GM12878 (cell line): Measurements from ENCODE around the gene ALDH18A1. TPM values are rescaled to one million over a fixed set of nuclear protein-coding genes. Genes with fewer than 3 reads are reported as not detected.

Source experiments
- ATAC-seq: fragments of 200-7000 bp; cut with Tn5 transposase; 3 replicates; pipeline ENCODE4 v1.9.1; 2020; ENCODE audit warnings: mild to moderate bottlenecking, moderate library complexity
- BruUV-seq: library from RNA; stranded (reverse); fragments of 400-500 nt; replicated peaks from 2 replicates; lab custom pipeline; 2021; lab: Mats Ljungman, UMichigan
- CTCF ChIA-PET: fragments of 300-600 bp; sonication (Branson Sonifier 250); formaldehyde crosslinking; extraction: SDS; loops from one replicate; lab custom pipeline; 2021; ENCODE audit warnings: inconsistent platforms; lab: Yijun Ruan, JAX
- POLR2A ChIA-PET: fragments of 350-600 bp; formaldehyde crosslinking; extraction: SDS; loops from one replicate; lab custom pipeline; 2021; ENCODE audit warnings: inconsistent platforms; lab: Charles Lee
- RAD21 ChIA-PET: fragments of 300-600 bp; sonication (Branson Sonifier 250); formaldehyde crosslinking; loops from one replicate; lab custom pipeline; 2023; ENCODE audit warnings: antibody characterized with exemption; ENCODE audit not compliant: unreplicated experiment; lab: Charles Lee
- SMC1A ChIA-PET: fragments of 300-600 bp; sonication (Branson Sonifier 250); formaldehyde crosslinking; loops from one replicate; lab custom pipeline; 2023; ENCODE audit not compliant: unreplicated experiment, uncharacterized antibody; lab: Charles Lee
- DNase-seq: peaks from one replicate; pipeline ENCODE4 v3.0.0-alpha.2; 2011; ENCODE audit warnings: low read depth, low spot score
- FAIRE-seq: peaks from 3 replicates; lab custom pipeline; 2011; peaks lifted over from hg19 to GRCh38; lab: Jason Lieb, UNC
- H2AFZ ChIP-seq: 2 replicates; pipeline ENCODE4 v1.6.0; 2011; ENCODE audit warnings: low read depth, low read length, control low read depth; ENCODE audit not compliant: control insufficient read depth
- H3K27ac ChIP-seq: 2 replicates; pipeline ENCODE4 v1.5.1; 2011; ENCODE audit warnings: control low read depth; ENCODE audit not compliant: control insufficient read depth, insufficient read depth
- H3K27me3 ChIP-seq, 2 experiments: replicated peaks in 1 of 2; 2 replicates each; pipeline versions ENCODE4 v1.6.0 to v1.6.1; 2011; ENCODE audit warnings: low read length in 1 of 2; ENCODE audit not compliant: control insufficient read depth in 2 of 2, insufficient read depth in 2 of 2
- H3K36me3 ChIP-seq, 2 experiments: 2 replicates each; pipeline ENCODE4 v1.5.1; 2011; ENCODE audit warnings: low read length in 1 of 2; ENCODE audit not compliant: control insufficient read depth in 2 of 2, insufficient read depth in 2 of 2
- H3K4me1 ChIP-seq: 2 replicates; pipeline ENCODE4 v1.6.1; 2011; ENCODE audit warnings: mild to moderate bottlenecking, low read length, moderate library complexity, mixed read lengths; ENCODE audit not compliant: control insufficient read depth, insufficient read depth
- H3K4me2 ChIP-seq: 2 replicates; pipeline ENCODE4 v1.6.0; 2011; ENCODE audit warnings: control low read depth; ENCODE audit not compliant: control insufficient read depth, insufficient read depth
- H3K4me3 ChIP-seq: fragments of 200-600 bp; sonication (generic); 2 replicates; pipeline ENCODE4 v1.5.1; 2016
- H3K79me2 ChIP-seq: 2 replicates; pipeline ENCODE4 v1.6.0; 2011; ENCODE audit warnings: low read length; ENCODE audit not compliant: control insufficient read depth, insufficient read depth
- H3K9ac ChIP-seq: 2 replicates; pipeline ENCODE4 v1.8.0; 2011; ENCODE audit warnings: low read length, control low read depth, mixed read lengths; ENCODE audit not compliant: control insufficient read depth, insufficient read depth
- H3K9me3 ChIP-seq: replicated peaks from 3 replicates; pipeline ENCODE4 v1.5.1; 2011; ENCODE audit warnings: mild to moderate bottlenecking, low read length; ENCODE audit not compliant: control insufficient read depth, insufficient read depth
- H4K20me1 ChIP-seq: 2 replicates; pipeline ENCODE4 v1.6.0; 2011; ENCODE audit not compliant: control insufficient read depth, insufficient read depth
- JUNB ChIP-seq: IDR thresholded peaks from 2 replicates; pipeline ENCODE4 v1.6.1; 2016; ENCODE audit warnings: antibody characterized with exemption, mild to moderate bottlenecking
- POLR2A ChIP-seq: IDR thresholded peaks from 2 replicates; pipeline ENCODE4 v1.6.1; 2011; ENCODE audit warnings: low read depth, mild to moderate bottlenecking, low read length
- SMAD5 ChIP-seq: IDR thresholded peaks from 2 replicates; pipeline ENCODE4 v1.6.1; 2016; ENCODE audit warnings: antibody characterized with exemption, low read depth
- SUZ12 ChIP-seq: fragments of 200-600 bp; sonication (generic); IDR thresholded peaks from one replicate; pipeline ENCODE4 v1.6.1; 2018; ENCODE audit warnings: antibody characterized with exemption, mild to moderate bottlenecking; ENCODE audit not compliant: unreplicated experiment
- USF2 ChIP-seq: IDR thresholded peaks from 2 replicates; pipeline ENCODE4 v1.6.1; 2011; ENCODE audit warnings: low read depth, low read length, improper control_type of control experiment, borderline replicate concordance
- ZNF207 ChIP-seq: fragments of 450-650 bp; IDR thresholded peaks from 2 replicates; pipeline ENCODE4 v1.6.1; 2014; ENCODE audit warnings: antibody characterized with exemption, mild to moderate bottlenecking, borderline replicate concordance
- WGBS: methylation state at CpG from one replicate; pipeline ENCODE4 v1.1.6; 2016; ENCODE audit warnings: low lambda C conversion rate; ENCODE audit not compliant: insufficient replicate concordance, insufficient coverage; ENCODE audit errors: missing lambda C conversion rate; 5-methylcytosine and 5-hydroxymethylcytosine counted together
- in situ Hi-C: fragments of 300-500 bp; cut with MboI; formaldehyde crosslinking; loops from 9 replicates; pipeline ENCODE4 v1.14.3; 2018; ENCODE audit warnings: mixed read lengths
- intact Hi-C: fragments of 100-400 bp; cut with micrococcal nuclease; formaldehyde crosslinking; loops from one replicate; pipeline ENCODE4 v1.14.2; 2022; ENCODE audit not compliant: unreplicated experiment
- polyA plus RNA-seq, 11 experiments: library from polyadenylated mRNA; depleted of rRNA in 4 of 11; unstranded in 6 of 11; stranded (reverse) in 5 of 11; fragments of >200 nt; fragmentation: Nextera tagmentation in 4 of 11; fragmentation: Illumina TruSeq in 1 of 11; extraction: Ambion mirVana in 4 of 11; extraction: Trizol in 1 of 11; gene quantifications; 1 replicate in 1 of 11; 2 replicates in 10 of 11; pipeline versions ENCODE4 v1.2.1 to v1.2.3, GENCODE V29; 2011 to 2016; ENCODE audit warnings: inconsistent platforms in 2 of 11, missing spikeins in 2 of 11, low read depth in 1 of 11
- total RNA-seq, 4 experiments: library from RNA; depleted of rRNA in 3 of 4; stranded (reverse); fragments of >200 nt in 3 of 4; fragmentation: Illumina TruSeq in 1 of 4; extraction: Trizol in 1 of 4; gene quantifications; 2 replicates each; pipeline versions ENCODE4 v1.2.1 to v1.2.3, GENCODE V29; 2013 to 2021
- TF ChIP-seq, protein P1 (sequence below): fragments of 450-650 bp; IDR thresholded peaks from 2 replicates; pipeline ENCODE4 v1.6.1; 2014; ENCODE audit warnings: mild to moderate bottlenecking

Gene ALDH18A1
- total and polyA plus RNA-seq, 10 of the 15 experiments (the other 5 are each of a cell fraction or from before 2014, with no cell fraction given): 24.3 to 118 (median 99.3) TPM

GRCh38 chr10:95605163-95605562, 51.3 kb downstream of the ALDH18A1 start:
- no peaks in the 10 kb centered on the region for H3K9me3 ChIP-seq
- TF ChIP-seq USF2: no peak
- no peak for TF ChIP-seq JUNB
- TF ChIP-seq POLR2A: peak; percentile 44; the same call in 1 of the 2 replicates
- TF ChIP-seq, protein P1, sequence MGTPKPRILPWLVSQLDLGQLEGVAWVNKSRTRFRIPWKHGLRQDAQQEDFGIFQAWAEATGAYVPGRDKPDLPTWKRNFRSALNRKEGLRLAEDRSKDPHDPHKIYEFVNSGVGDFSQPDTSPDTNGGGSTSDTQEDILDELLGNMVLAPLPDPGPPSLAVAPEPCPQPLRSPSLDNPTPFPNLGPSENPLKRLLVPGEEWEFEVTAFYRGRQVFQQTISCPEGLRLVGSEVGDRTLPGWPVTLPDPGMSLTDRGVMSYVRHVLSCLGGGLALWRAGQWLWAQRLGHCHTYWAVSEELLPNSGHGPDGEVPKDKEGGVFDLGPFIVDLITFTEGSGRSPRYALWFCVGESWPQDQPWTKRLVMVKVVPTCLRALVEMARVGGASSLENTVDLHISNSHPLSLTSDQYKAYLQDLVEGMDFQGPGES: no peak
- no peak for TF ChIP-seq SUZ12
- no peak for TF ChIP-seq ZNF207
- no peak for TF ChIP-seq SMAD5
- TF ChIP-seq, all 136 proteins: peak for 1
- 83% methylated on average over 3 of the region's 3 CpGs for WGBS
- H2AFZ ChIP-seq: no peak overlapping the region
- no peak overlapping the region for H3K4me2 ChIP-seq
- H4K20me1 ChIP-seq: no peaks in the 10 kb centered on the region
- no peaks in the 10 kb centered on the region for H3K4me1 ChIP-seq
- POLR2A ChIA-PET: interaction anchor here (1.5 kb wide), 1 partner anchor 9 kb away, joined by 4 read pairs; no protein-coding TSS in a partner anchor
- RAD21 ChIA-PET: interaction anchor here (0.5 to 8.6 kb wide), 3 partner anchors 175 to 235 kb away, joined by 4 to 84 read pairs (median 13); no protein-coding TSS in a partner anchor
- in situ Hi-C loops (no loop called here), intact Hi-C loops (no loop called here)
- ATAC-seq: no peak
- H3K27me3 ChIP-seq: no peaks in the 10 kb centered on the region
- H3K36me3 ChIP-seq: peaks cover 8 to 24% of the 10 kb centered on the region in 2 experiments
- no peak overlapping the region for H3K4me3 ChIP-seq
- SMC1A ChIA-PET: interaction anchor here (0.7 to 3.2 kb wide), 5 partner anchors 10 to 231 kb away, joined by 4 to 24 read pairs (median 9); no protein-coding TSS in a partner anchor
- H3K79me2 ChIP-seq: no peaks in the 10 kb centered on the region
- H3K9ac ChIP-seq: no peak overlapping the region
- CTCF ChIA-PET: interaction anchor here (0.9 to 10.9 kb wide), 8 partner anchors 8 to 302 kb away, joined by 4 to 177 read pairs (median 8); no protein-coding TSS in a partner anchor
- no TSS peak for BruUV-seq
- no peak for FAIRE-seq
- no peak overlapping the region for H3K27ac ChIP-seq
- DNase-seq: no peak
